Transverse colon (tissue), 3 donors: ENCODE measurements around the gene ERGIC1.

Experiments
- POLR2A ChIP-seq: fragments of 450-650 bp; IDR thresholded peaks from one replicate; pipeline ENCODE4 v1.6.1; 2016; ENCODE audit warnings: antibody characterized with exemption, mild to moderate bottlenecking, moderate library complexity
- TF ChIP-seq, protein P1 (sequence below), 5 experiments: fragments of 200-600 bp in 3 of 5; fragments of 450-650 bp in 2 of 5; sonication (generic) in 3 of 5; IDR thresholded peaks; 1 replicate in 2 of 5; 2 replicates in 3 of 5; pipeline ENCODE4 v1.5.1; 2016 to 2017; ENCODE audit warnings: antibody characterized with exemption in 5 of 5, inconsistent platforms in 3 of 5, mild to moderate bottlenecking in 2 of 5, moderate library complexity in 1 of 5

DNA sequence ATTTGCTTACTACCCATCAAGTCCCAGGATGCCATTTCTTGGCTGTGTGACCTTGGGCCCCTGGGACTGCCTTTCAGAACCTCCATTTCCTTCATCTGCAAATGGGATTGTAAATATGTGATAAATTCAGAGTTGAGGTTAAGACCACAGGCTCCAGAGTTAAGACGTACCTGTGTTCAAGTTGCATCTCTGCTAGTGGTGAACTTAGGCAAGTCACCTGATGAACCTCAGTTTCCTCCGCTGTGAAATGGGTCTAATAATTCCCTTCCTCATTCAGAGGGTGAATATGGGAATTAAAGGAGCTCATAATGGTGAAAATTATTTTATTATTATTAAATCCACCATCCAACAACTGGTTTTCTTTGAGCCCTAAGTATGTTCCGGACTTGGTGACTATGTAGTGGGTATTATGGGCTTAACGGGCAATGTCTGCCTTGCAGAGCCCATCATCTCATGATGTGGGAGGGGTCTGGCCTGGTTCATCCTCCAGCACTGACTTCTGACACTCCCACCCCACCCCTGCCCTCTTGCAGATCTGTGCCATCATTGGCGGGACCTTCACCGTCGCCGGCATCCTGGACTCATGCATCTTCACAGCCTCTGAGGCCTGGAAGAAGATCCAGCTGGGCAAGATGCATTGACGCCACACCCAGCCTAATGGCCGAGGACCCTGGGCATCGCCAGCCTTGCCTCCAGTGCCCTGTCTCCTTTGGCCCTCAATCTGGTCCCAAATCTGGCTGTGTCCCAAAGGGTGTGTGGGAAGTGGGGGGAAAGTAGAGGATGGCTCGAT lies 116.3 kb downstream of the ERGIC1 start:
- TF ChIP-seq, protein P1, sequence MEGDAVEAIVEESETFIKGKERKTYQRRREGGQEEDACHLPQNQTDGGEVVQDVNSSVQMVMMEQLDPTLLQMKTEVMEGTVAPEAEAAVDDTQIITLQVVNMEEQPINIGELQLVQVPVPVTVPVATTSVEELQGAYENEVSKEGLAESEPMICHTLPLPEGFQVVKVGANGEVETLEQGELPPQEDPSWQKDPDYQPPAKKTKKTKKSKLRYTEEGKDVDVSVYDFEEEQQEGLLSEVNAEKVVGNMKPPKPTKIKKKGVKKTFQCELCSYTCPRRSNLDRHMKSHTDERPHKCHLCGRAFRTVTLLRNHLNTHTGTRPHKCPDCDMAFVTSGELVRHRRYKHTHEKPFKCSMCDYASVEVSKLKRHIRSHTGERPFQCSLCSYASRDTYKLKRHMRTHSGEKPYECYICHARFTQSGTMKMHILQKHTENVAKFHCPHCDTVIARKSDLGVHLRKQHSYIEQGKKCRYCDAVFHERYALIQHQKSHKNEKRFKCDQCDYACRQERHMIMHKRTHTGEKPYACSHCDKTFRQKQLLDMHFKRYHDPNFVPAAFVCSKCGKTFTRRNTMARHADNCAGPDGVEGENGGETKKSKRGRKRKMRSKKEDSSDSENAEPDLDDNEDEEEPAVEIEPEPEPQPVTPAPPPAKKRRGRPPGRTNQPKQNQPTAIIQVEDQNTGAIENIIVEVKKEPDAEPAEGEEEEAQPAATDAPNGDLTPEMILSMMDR (IDR thresholded peaks at IDR 0.05), result no peak
- TF ChIP-seq POLR2A, result no peak
